NCI-H2227 (cell line): ENCODE measurements around the gene KRTAP10-12.
"Not testable (repeated sequence)": the region's sequence is repeated elsewhere in the genome, so short reads cannot be mapped to it uniquely, and the experiment has no call there.

Experiments
- DNase-seq: peaks from one replicate; lab custom pipeline; 2025; ENCODE audit not compliant: unreplicated experiment; lab: John Stamatoyannopoulos, UW

KRTAP10-12 gene

GRCh38 chr21:44667612-44668011, 29.4 kb upstream of the KRTAP10-12 start:
- DNase-seq: no peak

GRCh38 chr21:44670642-44671432, 26.1 kb upstream of the KRTAP10-12 start:
- DNase-seq: no peak

- no peak for DNase-seq
Measured at GRCh38 chr21:44671911-44672310, 25.1 kb upstream of the KRTAP10-12 start.

- no peak for DNase-seq
Measured at GRCh38 chr21:44677881-44678280, 19.1 kb upstream of the KRTAP10-12 start.

GRCh38 chr21:44681152-44681551, 15.8 kb upstream of the KRTAP10-12 start:
- DNase-seq: no peak

GRCh38 chr21:44681861-44682579, 15.0 kb upstream of the KRTAP10-12 start, which contains the start of gene KRTAP12-1:
Gene KRTAP12-1, minus strand, starts transcription at chr21:44682163. Its CDS starts 40 bp downstream, at chr21:44682123.
- DNase-seq: no peak

GRCh38 chr21:44682580-44683151, 14.3 kb upstream of the KRTAP10-12 start:
- DNase-seq: no peak

- DNase-seq: no peak
Measured at GRCh38 chr21:44684077-44684476, 12.9 kb upstream of the KRTAP10-12 start.

GRCh38 chr21:44684483-44684882, 12.5 kb upstream of the KRTAP10-12 start:
- DNase-seq: no peak

- DNase-seq: not testable (repeated sequence)
Measured at GRCh38 chr21:44685050-44685449, 11.9 kb upstream of the KRTAP10-12 start.

GRCh38 chr21:44686000-44686781, 10.8 kb upstream of the KRTAP10-12 start:
- no peak for DNase-seq

- DNase-seq: no peak
Measured at GRCh38 chr21:44686843-44687561, 10.0 kb upstream of the KRTAP10-12 start.

GRCh38 chr21:44687671-44688070, 9.3 kb upstream of the KRTAP10-12 start:
- DNase-seq: no peak

GRCh38 chr21:44689740-44690139, 7.2 kb upstream of the KRTAP10-12 start:
- DNase-seq: not testable (repeated sequence)

- no peak for DNase-seq
Measured at GRCh38 chr21:44691686-44692085, 5.3 kb upstream of the KRTAP10-12 start.

- no peak for DNase-seq
Measured at GRCh38 chr21:44692798-44693512, 4.0 kb upstream of the KRTAP10-12 start.

- DNase-seq: no peak
Measured at GRCh38 chr21:44694776-44695175, 2.2 kb upstream of the KRTAP10-12 start.

GRCh38 chr21:44695184-44695583, 1.8 kb upstream of the KRTAP10-12 start:
- DNase-seq: no peak

- DNase-seq: no peak
Measured at GRCh38 chr21:44695641-44696040, 1.3 kb upstream of the KRTAP10-12 start.

GRCh38 chr21:44696572-44696971, 400 bp upstream of the KRTAP10-12 start:
- no peak for DNase-seq
